Stimulated activated CD4-positive, alpha-beta T cell treated with anti-CD3 and anti-CD28 coated beads, TNF-alpha, amount 100 ng/mL, for 48 hours (primary cell): ENCODE measurements around the gene MAN2A2.
"Not testable (repeated sequence)": the region's sequence is repeated elsewhere in the genome, so short reads cannot be mapped to it uniquely, and the experiment has no call there.

Experiments
- DNase-seq, 3 donors: peaks; one replicate each; pipeline ENCODE4 v3.0.0-alpha.2; 2020; ENCODE audit warnings: low read depth in 3 of 3

The MAN2A2 gene

DNA sequence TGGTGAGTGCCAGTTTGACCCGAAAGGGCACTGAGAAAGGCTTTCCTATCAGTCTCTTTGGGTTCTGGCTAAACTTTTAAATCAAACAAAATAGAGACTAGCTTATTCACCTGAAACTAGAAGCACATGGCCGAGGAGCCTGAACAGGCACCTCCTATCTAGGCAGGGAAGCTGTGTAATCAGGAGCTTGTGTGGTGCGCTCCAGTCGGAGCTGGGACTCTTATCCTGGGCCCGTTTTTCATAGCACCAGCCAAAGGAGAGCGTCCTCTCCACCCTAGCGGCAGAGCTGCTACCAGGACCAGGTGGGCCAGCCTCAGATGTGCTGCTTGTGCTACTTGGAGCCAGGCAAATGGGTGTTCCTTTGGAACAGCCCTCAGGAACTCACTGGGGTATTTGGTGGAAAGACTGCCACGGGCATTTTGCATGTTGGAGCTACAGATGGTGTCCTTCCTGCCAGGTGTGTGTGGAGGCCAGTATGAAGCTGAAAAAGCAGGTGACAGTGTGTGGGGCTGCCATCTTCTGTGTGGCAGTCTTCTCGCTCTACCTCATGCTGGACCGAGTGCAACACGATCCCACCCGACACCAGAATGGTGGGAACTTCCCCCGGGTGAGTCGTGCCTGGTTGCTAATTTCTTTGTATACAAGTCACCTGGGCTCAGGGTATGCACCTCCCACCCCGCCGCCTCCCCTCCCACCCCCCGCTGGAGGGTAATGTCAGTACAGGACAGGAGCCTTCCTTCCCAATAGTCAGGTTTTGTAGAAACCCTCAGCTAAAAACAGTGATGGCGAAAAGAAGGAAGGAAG is 833 bp downstream of the MAN2A2 start:
- no peak for DNase-seq

DNA sequence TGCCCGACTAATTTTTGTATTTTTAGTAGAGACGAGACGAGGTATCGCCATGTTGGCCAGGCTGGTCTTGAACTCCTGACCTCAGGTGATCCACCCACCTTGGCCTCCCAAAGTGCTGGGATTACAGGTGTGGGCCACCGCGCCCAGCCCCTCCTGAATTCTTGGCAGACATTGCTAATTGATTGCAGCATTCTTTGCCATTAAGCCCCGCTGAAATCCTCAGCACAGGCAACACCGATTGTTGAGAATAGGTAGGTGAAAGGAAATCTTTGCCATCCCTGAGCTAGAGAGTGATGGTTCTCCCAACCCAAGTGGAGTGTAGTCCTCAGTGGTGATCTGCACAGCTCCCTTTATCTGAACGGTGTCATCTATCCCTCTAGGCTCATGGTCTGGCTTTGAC is 1.6 kb downstream of the MAN2A2 start:
- no peak for DNase-seq

DNA sequence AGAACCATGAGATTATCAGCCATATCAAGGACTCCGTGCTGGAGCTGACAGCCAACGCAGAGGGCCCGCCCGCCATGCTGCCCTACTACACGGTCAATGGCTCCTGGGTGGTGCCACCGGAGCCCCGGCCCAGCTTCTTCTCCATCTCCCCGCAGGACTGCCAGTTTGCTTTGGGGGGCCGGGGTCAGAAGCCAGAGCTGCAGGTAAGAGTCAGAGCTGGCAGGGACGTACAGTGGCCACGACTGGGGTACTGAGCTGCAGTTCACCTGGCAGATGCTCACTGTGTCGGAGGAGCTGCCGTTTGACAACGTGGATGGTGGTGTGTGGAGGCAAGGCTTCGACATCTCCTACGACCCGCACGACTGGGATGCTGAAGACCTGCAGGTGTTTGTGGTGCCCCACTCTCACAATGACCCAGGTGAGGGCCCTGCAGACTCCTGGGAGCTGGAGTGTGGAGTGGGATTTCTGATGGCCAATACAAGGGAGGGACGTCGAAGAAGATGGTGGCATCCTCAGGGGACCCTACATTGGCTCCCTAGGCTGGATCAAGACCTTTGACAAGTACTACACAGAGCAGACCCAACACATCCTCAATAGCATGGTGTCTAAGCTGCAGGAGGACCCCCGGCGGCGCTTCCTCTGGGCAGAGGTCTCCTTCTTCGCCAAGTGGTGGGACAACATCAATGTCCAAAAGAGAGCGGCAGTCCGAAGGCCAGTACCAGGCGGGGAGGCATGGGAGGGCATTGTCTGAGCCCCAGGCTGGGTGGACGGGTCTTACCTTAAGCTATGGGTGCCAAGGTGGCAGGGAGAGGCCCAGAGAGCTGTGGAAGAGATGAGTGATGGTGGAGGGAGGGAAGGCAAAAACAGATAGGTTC is 2.4 kb downstream of the MAN2A2 start:
- no peak for DNase-seq

DNA sequence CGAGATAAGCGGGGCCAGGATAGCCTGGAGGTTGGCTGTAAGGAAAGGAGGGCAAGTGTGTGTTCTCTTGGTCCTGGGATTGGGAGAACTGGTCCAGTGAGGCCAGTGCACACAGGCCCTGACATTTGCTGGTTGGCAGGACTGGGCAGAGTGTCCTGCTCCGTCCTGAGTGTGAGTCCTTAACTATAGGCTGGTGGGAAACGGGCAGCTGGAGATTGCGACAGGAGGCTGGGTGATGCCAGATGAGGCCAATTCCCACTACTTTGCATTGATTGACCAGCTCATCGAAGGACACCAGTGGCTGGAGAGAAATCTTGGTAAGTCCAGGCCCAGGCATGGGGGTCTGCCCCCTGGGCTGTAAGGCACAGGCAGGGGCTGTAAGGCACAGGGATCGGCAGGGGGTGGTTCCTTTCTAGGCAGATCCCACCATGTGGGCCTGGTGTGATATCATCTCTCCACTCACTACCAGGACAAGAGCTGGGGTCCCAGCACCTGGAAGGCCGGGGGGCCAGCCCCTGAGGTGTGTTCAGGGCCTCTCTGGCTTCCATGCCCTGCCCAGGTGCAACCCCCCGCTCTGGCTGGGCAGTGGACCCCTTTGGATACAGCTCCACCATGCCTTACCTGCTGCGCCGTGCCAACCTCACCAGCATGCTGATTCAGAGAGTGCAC is 3.2 kb downstream of the MAN2A2 start:
- DNase-seq, result no peak

DNA sequence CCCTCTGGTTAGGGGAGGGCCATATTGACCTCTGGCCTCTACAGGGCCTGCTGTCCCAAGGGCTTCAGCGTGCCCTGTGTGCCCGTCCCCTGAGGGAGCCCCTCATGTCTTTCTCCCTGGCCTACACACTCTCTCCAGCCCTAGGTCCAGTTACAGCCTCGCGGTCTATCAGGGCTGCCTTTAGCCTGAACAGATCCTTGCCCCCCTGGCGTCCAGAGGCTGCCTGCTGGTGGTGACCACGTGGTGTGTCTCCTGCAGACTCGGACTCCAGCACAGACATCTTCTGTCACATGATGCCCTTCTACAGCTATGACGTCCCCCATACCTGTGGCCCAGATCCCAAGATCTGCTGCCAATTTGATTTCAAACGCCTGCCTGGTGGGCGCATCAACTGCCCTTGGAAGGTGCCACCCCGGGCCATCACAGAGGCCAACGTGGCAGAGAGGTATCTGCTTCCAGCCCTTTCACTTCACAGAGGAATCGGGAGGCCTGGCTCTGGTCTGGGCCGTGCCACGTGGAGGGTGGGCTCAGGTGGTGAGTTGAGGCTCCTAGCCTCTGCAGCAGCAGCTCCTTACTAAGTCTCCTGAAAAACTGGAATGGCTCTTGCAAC is 4.1 kb downstream of the MAN2A2 start:
- DNase-seq, result no peak

DNA sequence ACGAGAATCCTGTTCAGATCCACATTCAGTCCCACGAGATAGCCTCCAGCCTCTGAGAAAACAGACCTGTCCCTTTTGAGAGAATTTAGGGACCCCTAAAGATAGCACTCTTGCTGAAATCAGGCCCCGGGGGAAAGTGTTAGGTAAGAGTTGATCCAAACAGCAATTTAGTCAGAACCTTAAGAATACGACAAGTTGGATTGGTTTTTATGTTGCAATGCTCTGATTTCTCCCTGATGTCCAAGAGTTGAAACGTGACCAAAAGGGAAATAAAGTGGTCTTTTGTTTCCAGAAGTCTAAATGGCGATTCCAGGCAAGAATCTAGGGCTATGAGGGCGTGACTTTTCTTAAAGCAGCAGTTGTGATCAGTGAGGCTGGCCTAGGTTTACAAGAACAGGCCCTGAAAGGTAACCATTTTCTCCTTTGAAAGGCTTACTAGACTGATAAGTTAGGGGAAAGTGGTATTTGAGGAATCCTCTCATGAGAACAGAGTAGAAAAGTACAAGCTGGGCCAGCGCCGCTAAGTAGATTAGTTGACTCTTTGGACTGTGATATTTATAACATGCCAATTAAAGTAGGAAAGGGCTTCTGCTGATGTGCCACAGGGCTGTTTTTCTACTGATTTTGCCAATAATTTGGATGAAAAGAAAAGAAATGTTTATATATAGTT is 4.9 kb downstream of the MAN2A2 start:
- no peak for DNase-seq

DNA sequence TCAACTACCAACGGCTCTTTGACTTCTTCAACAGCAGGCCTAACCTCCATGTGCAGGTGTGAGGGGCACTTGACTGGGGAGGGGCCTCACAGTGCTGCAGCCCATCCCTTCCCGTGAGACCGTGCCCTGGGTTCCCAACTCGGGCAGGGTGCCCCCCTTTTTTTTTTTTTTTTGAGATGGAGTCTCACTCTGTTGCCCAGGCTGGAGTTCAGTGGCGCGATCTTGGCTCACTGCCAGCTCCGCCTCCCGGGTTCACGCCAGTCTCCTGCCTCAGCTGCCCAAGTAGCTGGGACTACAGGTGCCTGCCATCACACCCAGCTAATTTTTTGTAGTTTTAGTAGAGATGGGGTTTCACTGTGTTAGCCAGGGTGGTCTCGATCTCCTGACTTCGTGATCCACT is 6.3 kb downstream of the MAN2A2 start:
- not testable (repeated sequence) for DNase-seq

DNA sequence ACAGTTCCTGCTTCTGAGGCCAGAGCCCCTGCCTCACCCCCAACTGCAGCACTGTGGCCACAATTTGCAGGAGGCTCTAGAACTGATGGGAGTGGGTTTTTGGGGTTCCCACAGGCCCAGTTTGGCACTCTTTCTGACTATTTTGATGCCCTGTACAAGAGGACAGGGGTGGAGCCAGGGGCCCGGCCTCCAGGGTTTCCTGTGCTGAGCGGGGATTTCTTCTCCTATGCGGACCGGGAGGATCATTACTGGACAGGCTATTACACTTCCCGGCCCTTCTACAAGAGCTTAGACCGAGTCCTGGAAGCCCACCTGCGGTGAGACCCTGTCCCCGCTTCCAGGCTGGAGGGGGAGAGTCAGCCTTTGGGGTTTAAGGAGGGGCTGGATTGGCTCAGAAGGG is 6.9 kb downstream of the MAN2A2 start:
- DNase-seq, result no peak

DNA sequence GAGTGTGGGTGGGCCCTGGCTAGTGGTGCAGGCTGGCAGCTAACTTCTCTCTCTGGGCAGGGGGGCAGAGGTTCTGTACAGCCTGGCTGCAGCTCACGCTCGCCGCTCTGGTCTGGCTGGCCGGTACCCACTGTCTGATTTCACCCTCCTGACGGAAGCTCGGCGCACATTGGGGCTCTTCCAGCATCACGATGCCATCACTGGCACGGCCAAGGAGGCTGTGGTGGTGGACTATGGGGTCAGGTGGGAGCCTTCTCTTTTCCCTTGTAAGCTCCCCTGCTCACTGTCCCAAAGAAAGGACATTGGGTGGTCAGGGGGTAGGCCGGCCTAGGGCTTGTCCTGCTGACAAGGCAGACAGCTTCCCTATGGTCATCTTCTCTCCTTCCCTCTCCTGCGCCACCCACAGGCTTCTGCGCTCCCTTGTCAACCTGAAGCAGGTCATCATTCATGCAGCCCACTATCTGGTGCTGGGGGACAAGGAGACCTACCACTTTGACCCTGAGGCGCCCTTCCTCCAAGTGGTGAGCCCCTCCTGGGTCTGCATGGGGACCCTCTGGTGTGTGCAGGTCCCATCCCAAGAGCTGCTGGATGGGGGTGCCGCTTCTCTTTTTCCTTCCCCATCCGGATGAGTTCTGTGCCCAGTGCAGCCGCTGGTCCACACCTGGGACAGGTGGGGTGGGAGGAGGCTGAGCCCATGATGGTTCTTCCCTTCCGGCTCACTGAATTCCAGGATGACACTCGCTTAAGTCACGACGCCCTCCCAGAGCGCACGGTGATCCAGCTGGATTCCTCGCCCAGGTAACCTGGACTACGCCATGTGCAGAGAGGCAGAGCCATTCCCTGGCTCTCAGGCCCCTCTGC is 7.6 kb downstream of the MAN2A2 start:
- no peak for DNase-seq

DNA sequence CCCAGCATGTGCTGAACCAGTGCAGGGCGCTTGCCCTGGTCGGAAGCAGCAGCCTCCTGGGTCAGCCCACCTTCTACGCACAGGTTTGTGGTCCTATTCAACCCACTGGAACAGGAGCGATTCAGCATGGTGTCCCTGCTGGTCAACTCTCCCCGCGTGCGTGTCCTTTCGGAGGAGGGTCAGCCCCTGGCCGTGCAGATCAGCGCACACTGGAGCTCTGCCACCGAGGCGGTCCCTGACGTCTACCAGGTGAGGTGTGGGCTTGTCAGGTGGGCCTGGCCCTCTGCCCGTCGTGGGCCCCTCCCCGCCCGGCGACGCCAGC is 8.2 kb downstream of the MAN2A2 start:
- DNase-seq, result no peak

DNA sequence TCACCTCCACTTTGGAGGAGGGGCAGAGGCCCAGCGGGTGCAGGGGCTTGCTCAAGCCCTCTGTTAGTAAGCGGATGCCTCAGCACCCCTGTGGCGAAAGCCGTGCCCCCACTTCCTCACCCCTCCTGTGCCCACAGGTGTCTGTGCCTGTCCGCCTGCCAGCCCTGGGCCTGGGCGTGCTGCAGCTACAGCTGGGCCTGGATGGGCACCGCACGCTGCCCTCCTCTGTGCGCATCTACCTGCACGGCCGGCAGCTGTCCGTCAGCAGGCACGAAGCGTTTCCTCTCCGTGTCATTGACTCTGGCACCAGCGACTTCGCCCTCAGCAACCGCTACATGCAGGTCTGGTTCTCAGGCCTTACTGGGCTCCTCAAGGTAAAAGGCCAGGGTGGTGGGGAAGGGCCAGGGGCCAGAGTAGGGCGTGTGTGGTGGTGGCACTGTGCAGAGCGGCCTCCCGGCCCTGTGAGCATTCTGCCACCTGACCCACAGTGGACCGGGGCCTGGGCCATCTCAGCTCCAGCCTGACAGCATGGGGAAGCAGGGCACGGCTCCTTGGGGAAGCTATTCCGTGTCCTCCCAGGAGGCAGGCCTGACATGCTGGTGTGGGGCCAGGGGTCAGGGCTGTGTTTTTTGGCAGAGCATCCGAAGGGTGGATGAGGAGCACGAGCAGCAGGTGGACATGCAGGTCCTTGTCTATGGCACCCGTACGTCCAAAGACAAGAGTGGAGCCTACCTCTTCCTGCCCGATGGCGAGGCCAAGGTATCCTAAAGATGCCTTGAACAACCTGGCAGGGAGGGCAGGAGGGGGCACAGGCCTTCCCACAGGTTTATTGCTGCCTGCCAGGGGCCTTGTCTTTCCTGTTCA is 9.0 kb downstream of the MAN2A2 start:
- DNase-seq, result no peak

DNA sequence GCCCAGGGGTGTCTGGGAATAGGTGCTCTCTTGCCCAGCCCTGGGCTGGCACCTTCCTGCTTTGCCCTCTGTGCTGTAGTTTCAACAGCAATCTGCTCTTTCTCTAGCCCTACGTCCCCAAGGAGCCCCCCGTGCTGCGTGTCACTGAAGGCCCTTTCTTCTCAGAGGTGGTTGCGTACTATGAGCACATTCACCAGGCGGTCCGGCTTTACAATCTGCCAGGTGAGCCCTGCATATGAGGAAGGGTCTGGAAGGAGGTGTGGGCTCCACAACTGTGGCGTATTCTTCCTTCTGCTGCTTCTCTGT is 9.6 kb downstream of the MAN2A2 start:
- DNase-seq, result no peak

DNA sequence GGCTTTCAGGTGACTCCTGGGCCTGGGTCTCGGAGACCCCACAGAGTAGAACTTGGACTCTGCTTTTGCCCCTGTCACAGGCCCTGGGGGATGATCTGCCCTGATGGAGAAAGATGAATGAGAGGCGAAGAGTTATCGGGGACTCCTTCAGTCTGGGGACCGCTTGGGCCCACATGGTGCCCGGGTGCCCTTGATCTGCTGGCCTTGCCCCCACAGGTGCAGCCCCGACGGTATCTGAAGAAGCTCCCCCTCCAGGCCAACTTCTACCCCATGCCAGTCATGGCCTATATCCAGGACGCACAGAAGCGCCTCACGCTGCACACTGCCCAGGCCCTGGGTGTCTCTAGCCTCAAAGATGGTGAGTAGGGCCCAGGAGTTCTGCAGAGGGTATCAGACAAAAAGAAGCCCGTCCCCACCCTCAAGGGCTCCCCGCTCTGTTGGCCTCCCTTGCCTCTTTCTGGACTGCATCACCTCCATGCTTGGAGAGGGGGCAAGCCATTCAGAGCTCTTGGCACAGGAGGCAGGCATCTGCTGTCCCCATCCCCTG is 10.4 kb downstream of the MAN2A2 start:
- no peak for DNase-seq

DNA sequence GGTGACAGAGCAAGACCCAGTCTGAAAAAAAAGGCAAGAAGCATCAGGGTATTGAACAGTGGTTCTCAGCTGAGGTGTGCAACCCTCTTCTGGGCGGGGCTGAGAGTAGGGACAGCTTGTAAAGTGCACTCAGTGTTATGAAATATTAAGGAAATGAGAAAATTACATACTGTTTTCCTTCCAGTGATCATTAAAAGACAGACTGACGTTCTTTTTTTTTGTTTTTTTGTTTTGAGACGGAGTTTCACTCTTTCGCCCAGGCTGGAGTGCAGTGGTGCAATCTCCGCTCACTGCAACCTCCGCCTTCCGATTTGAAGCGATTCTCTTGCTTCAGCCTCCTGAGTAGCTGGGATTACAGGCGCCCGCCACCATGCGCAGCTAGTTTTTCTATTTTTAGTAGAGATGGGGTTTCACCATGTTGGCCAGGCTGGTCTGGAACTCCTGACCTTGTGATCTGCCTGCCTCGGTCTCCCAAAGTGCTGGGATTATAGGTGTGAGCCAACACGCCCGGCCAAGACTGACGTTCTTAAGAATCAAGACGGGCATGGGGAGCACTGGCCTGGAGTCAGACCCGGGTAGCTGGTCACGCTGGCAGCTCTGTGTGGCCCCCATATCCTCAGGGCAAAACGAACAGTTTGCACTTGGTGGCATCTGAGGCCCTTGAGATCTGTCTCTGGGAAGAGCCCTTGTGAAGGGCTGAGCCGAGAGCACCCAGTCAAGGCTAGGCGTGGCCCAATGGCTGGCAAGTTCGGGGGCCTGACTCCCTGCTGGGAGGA is 11.4 kb downstream of the MAN2A2 start:
- no peak for DNase-seq

DNA sequence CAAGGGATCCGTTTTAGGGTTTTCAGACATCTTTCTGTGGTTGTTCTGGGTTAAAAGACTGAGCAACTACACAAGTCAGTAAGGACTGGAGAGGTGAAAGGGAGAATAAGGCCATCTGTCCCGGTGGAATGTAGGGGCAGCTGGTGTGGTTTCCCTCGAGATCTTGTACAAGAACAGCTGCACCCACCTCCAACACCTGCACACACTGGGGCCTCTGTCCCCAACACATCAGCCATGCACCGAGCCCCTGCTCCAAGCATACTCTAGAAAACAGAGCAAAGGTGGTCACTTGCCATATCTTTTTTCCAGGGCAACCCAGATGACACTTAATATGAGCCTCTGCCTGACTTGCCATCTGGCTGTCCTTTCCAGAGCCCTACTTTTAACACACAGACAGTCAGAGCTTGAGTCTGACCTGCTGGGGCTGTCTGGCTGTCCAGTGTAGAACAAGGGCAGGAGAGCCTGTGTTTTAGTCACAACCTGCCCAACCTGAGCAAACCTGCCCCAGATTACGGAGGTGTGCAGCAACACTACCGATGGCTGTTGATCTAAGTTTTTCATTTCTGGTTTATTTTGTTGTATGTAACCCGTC is 12.2 kb downstream of the MAN2A2 start:
- no peak for DNase-seq

DNA sequence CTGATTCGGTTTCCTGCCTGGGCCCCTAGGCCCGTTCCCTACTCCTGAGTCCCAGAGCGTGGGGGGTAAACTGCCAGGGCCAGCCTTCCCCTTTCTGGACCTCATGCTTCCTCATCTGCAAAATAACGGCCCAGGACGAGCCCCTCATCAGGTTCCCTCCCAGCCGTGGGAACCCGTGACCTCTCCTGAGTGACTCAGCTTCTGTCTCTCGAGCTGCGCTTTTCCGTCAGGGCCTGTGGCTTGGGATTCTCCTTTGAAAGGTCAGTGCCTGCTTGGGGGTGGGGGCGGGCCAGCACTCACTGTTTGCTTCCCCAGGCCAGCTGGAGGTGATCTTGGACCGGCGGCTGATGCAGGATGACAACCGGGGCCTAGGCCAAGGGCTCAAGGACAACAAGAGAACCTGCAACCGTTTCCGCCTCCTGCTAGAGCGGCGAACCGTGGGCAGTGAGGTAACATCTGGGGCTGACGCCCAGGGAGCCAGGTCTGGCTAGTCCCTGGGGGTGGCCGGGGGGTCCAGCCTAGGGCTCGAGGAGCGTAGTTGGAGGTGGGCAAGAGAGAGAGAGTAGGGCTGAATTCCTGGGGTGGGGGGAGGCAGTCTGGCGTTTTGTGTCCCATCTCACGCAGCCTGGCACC is 12.8 kb downstream of the MAN2A2 start:
- DNase-seq, result no peak

DNA sequence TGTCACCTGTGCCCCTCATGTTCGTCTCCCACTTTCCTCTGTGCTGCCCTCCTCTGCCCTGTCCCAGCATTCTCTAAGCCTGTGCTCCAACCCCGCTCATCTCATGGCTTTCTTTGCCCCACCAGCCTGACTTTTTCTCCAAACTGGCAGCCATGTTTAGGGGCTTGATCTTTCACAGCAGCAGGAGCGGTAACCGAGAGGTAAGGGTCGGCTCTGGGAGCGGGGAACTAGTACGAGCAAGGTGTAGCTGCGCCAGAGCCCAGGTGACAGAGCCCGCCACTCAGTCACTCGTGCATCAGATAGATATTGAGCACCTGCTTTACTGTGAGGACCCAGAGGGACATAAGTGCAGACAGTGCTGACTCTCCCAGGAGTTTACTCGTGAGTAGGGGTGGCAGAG is 13.4 kb downstream of the MAN2A2 start:
- DNase-seq, result no peak

DNA sequence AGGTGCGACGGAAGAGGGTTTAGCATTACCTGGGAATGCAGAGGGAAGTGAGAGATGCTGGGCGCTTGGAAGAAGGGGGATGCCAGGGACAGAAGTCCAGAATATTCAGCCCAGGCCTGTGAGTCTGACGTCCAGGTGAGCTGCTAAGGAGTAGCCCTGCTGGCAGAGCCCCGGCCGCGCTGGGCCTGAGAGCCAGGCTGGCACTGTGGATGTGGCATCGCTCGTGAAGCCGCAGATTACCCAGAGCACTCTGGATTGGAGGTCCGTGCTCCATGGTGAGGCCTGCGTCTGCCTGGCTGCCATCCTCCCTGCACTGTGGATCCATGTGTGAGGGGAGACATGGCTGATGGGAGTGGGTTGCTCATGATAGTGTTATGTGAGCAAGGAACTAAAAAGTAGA is 14.5 kb downstream of the MAN2A2 start:
- no peak for DNase-seq
